Gastrocnemius medialis (tissue), 4 donors: ENCODE results near the gene USH1C. TPM values are rescaled to one million over a fixed set of nuclear protein-coding genes. Genes with fewer than 3 reads are reported as not detected.

Source experiments
- ATAC-seq, 2 donors: fragments of 150-250 bp; one replicate each; pipeline ENCODE4 v1.9.1; 2016
- DNase-seq, 2 donors: peaks; one replicate each; pipeline ENCODE4 v3.0.0-alpha.2; 2019
- H3K27ac ChIP-seq, 4 donors: fragments of 200-600 bp; sonication (generic); 1 replicate in 1 of 4; 2 replicates in 3 of 4; pipeline ENCODE4 v1.5.1; 2016 to 2018; ENCODE audit warnings: mild to moderate bottlenecking in 2 of 4, moderate library complexity in 1 of 4
- H3K27me3 ChIP-seq, 3 donors: fragments of 200-600 bp; sonication (generic) in 2 of 3; 1 replicate in 1 of 3; 2 replicates in 2 of 3; pipeline versions ENCODE4 v1.5.1 to v1.6.0; 2016 to 2019; ENCODE audit warnings: mild to moderate bottlenecking in 1 of 3, moderate library complexity in 1 of 3
- H3K36me3 ChIP-seq, 2 donors: fragments of 200-600 bp; sonication (generic) in 1 of 2; one replicate each; pipeline ENCODE4 v1.5.1; 2017 to 2018
- H3K4me1 ChIP-seq, 2 donors: fragments of 200-600 bp; sonication (generic) in 1 of 2; one replicate each; pipeline ENCODE4 v1.5.1; 2016 to 2017; ENCODE audit warnings: mild to moderate bottlenecking in 2 of 2
- H3K4me3 ChIP-seq, 4 donors: fragments of 200-600 bp; sonication (generic) in 3 of 4; 1 replicate in 1 of 4; 2 replicates in 3 of 4; pipeline ENCODE4 v1.5.1; 2016 to 2019; ENCODE audit warnings: mild to moderate bottlenecking in 2 of 4
- H3K9me3 ChIP-seq, 3 donors: fragments of 200-600 bp; sonication (generic) in 2 of 3; 1 replicate in 1 of 3; 2 replicates in 2 of 3; pipeline ENCODE4 v1.5.1; 2016 to 2019
- POLR2A ChIP-seq, 2 donors: fragments of 450-650 bp; IDR thresholded peaks; one replicate each; pipeline ENCODE4 v1.6.1; 2017; ENCODE audit warnings: antibody characterized with exemption in 2 of 2, mild to moderate bottlenecking in 2 of 2, moderate library complexity in 2 of 2
- in situ Hi-C, 4 donors: fragments of 200-750 bp; cut with MboI; loops; one replicate each; pipeline versions ENCODE4 v1.15.0 to v1.8.0; 2017; ENCODE audit warnings: low sequenced_read_pairs in 4 of 4
- intact Hi-C: fragments of 100-400 bp; cut with DNase I; formaldehyde crosslinking; loops from one replicate; pipeline ENCODE4 v1.15.1; 2023; ENCODE audit warnings: low total_unique reads
- total RNA-seq, 4 donors: library from RNA; depleted of rRNA; stranded (reverse); fragments of >200 nt; gene quantifications; one replicate each; pipeline versions ENCODE4 v1.1.0 to v1.2.3, GENCODE V29; 2016
- TF ChIP-seq, protein P1 (sequence below), 5 experiments: fragments of 450-650 bp in 3 of 5; fragments of 200-600 bp in 2 of 5; sonication (generic) in 2 of 5; IDR thresholded peaks in 4 of 5; conservative IDR thresholded peaks in 1 of 5; 1 replicate in 4 of 5; 2 replicates in 1 of 5; pipeline ENCODE4 v1.5.1; 2016 to 2019; ENCODE audit warnings: antibody characterized with exemption in 5 of 5, mild to moderate bottlenecking in 3 of 5, moderate library complexity in 3 of 5

The USH1C gene
- total RNA-seq, 4 donors from 2014 or later: 0.78 TPM; not detected in 3

- in situ Hi-C loops: loop anchor here in 1 of 4 donors (10.0 kb wide), 1 partner anchor 293 kb away; no protein-coding TSS in a partner anchor
- TF ChIP-seq, protein P1, sequence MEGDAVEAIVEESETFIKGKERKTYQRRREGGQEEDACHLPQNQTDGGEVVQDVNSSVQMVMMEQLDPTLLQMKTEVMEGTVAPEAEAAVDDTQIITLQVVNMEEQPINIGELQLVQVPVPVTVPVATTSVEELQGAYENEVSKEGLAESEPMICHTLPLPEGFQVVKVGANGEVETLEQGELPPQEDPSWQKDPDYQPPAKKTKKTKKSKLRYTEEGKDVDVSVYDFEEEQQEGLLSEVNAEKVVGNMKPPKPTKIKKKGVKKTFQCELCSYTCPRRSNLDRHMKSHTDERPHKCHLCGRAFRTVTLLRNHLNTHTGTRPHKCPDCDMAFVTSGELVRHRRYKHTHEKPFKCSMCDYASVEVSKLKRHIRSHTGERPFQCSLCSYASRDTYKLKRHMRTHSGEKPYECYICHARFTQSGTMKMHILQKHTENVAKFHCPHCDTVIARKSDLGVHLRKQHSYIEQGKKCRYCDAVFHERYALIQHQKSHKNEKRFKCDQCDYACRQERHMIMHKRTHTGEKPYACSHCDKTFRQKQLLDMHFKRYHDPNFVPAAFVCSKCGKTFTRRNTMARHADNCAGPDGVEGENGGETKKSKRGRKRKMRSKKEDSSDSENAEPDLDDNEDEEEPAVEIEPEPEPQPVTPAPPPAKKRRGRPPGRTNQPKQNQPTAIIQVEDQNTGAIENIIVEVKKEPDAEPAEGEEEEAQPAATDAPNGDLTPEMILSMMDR (IDR thresholded peaks at IDR 0.05 in 4 of 5, conservative IDR thresholded peaks at IDR 0.05 in 1 of 5): no peak
- TF ChIP-seq POLR2A (IDR thresholded peaks at IDR 0.05): no peak
- no peak overlapping the region for H3K4me3 ChIP-seq
- intact Hi-C loops: no loop called here
- no peaks in the 10 kb centered on the region for H3K9me3 ChIP-seq
- ATAC-seq (no peak), DNase-seq (no peak)
- no peaks in the 10 kb centered on the region for H3K36me3 ChIP-seq
- H3K27ac ChIP-seq: no peak overlapping the region
- H3K4me1 ChIP-seq: no peaks in the 10 kb centered on the region
- no peaks in the 10 kb centered on the region for H3K27me3 ChIP-seq
Measured at GRCh38 chr11:17527628-17527995, 16.6 kb downstream of the USH1C start.

- H3K27me3 ChIP-seq: no peaks in the 10 kb centered on the region
- DNase-seq (no peak), ATAC-seq (no peak)
- in situ Hi-C loops (loop anchor here in 1 of 4 donors (10.0 kb wide), 1 partner anchor 292 kb away; no protein-coding TSS in a partner anchor), intact Hi-C loops (no loop called here)
- H3K9me3 ChIP-seq: no peaks in the 10 kb centered on the region
- H3K36me3 ChIP-seq: no peaks in the 10 kb centered on the region
- TF ChIP-seq, protein P1 (IDR thresholded peaks at IDR 0.05 in 4 of 5, conservative IDR thresholded peaks at IDR 0.05 in 1 of 5): no peak
- no peak for TF ChIP-seq POLR2A (IDR thresholded peaks at IDR 0.05)
- H3K4me1 ChIP-seq: no peaks in the 10 kb centered on the region
- H3K27ac ChIP-seq: no peak overlapping the region
- no peak overlapping the region for H3K4me3 ChIP-seq
Measured at GRCh38 chr11:17526931-17527627, 17.1 kb downstream of the USH1C start.

DNA sequence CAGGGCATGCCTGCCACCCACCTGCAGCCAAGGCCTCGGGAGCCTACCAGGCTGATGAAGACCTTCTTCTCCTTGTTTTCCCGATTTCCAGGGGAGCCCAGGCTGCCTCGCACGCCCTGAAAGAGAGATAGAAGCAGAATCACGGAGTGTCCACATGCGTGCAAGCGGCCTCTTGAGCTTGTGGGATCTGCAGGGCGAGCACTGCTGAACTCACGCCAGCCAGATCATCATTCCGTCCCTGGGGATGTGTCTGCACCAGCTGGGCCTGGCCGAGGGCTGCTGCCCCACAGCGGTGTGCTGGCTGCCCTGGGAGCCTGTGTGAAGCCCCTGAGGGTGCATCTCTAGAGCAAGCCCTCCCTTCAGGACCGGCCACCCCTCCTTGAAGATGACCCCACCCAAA is 17.9 kb downstream of the USH1C start:
- Histone ChIP-seq H3K4me3 (no peak overlapping the region), H3K4me1 (no peaks in the 10 kb centered on the region), H3K27me3 (no peaks in the 10 kb centered on the region), H3K9me3 (no peaks in the 10 kb centered on the region), H3K27ac (no peak overlapping the region), H3K36me3 (no peaks in the 10 kb centered on the region)
- DNase-seq (no peak), ATAC-seq (no peak)
- in situ Hi-C loops (loop anchor here in 1 of 4 donors (10.0 kb wide), 1 partner anchor 292 kb away; no protein-coding TSS in a partner anchor), intact Hi-C loops (no loop called here)
- TF ChIP-seq POLR2A (IDR thresholded peaks at IDR 0.05): no peak
- TF ChIP-seq, protein P1 (IDR thresholded peaks at IDR 0.05 in 4 of 5, conservative IDR thresholded peaks at IDR 0.05 in 1 of 5): no peak

- H3K36me3 ChIP-seq: no peaks in the 10 kb centered on the region
- TF ChIP-seq POLR2A (IDR thresholded peaks at IDR 0.05): no peak
- TF ChIP-seq, protein P1 (IDR thresholded peaks at IDR 0.05 in 4 of 5, conservative IDR thresholded peaks at IDR 0.05 in 1 of 5): no peak
- in situ Hi-C loops (loop anchor here in 1 of 4 donors (10.0 kb wide), 1 partner anchor 291 kb away; no protein-coding TSS in a partner anchor), intact Hi-C loops (no loop called here)
- no peak for DNase-seq
- no peaks in the 10 kb centered on the region for H3K27me3 ChIP-seq
- H3K9me3 ChIP-seq: no peaks in the 10 kb centered on the region
- no peak overlapping the region for H3K4me3 ChIP-seq
- H3K27ac ChIP-seq: no peak overlapping the region
- no peak for ATAC-seq
- H3K4me1 ChIP-seq: no peaks in the 10 kb centered on the region
Measured at GRCh38 chr11:17525570-17525969, 18.6 kb downstream of the USH1C start.
